PC-3 (cell line): ENCODE data around the gene CATSPER4.

Experiments used
- EZH2 ChIP-seq: fragments of 300-600 bp; sonication (generic); IDR thresholded peaks from one replicate; pipeline ENCODE4 v1.6.1; 2017; ENCODE audit warnings: antibody characterized with exemption, mild to moderate bottlenecking, low read length; ENCODE audit not compliant: unreplicated experiment
- EZH2phosphoT487 ChIP-seq: fragments of 300-600 bp; sonication (generic); IDR thresholded peaks from 2 replicates; pipeline ENCODE4 v1.6.1; 2018; ENCODE audit warnings: mild to moderate bottlenecking, antibody characterized with exemption, low read length, borderline replicate concordance
- TF ChIP-seq, protein P1 (sequence below): fragments of 300-600 bp; sonication (generic); conservative IDR thresholded peaks from 2 replicates; pipeline ENCODE4 v1.5.1; 2017; ENCODE audit warnings: antibody characterized with exemption, low read depth, mild to moderate bottlenecking, low read length

GRCh38 chr1:26159743-26160039 lies 30.7 kb upstream of the CATSPER4 start:
- TF ChIP-seq, protein P1, sequence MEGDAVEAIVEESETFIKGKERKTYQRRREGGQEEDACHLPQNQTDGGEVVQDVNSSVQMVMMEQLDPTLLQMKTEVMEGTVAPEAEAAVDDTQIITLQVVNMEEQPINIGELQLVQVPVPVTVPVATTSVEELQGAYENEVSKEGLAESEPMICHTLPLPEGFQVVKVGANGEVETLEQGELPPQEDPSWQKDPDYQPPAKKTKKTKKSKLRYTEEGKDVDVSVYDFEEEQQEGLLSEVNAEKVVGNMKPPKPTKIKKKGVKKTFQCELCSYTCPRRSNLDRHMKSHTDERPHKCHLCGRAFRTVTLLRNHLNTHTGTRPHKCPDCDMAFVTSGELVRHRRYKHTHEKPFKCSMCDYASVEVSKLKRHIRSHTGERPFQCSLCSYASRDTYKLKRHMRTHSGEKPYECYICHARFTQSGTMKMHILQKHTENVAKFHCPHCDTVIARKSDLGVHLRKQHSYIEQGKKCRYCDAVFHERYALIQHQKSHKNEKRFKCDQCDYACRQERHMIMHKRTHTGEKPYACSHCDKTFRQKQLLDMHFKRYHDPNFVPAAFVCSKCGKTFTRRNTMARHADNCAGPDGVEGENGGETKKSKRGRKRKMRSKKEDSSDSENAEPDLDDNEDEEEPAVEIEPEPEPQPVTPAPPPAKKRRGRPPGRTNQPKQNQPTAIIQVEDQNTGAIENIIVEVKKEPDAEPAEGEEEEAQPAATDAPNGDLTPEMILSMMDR, result no peak
- TF ChIP-seq EZH2 (no peak), EZH2phosphoT487 (no peak)
